Hindlimb muscle (tissue), 1 donor: ENCODE results near the gene MSI2. TPM values are rescaled to one million over a fixed set of nuclear protein-coding genes. Genes with fewer than 3 reads are reported as not detected.

Source experiments
- DNase-seq: peaks from one replicate; pipeline ENCODE4 v3.0.0-alpha.2; 2013
- polyA plus RNA-seq: library from polyadenylated mRNA; unstranded; fragments of 120-200 nt; gene quantifications from one replicate; pipeline ENCODE4 v1.2.1, GENCODE V29; 2013; ENCODE audit not compliant: insufficient read length

Gene MSI2
- polyA plus RNA-seq, 1 donor, result 33.6 TPM

GRCh38 chr17:57319806-57320205, 63.5 kb downstream of the MSI2 start:
- no peak for DNase-seq

DNA sequence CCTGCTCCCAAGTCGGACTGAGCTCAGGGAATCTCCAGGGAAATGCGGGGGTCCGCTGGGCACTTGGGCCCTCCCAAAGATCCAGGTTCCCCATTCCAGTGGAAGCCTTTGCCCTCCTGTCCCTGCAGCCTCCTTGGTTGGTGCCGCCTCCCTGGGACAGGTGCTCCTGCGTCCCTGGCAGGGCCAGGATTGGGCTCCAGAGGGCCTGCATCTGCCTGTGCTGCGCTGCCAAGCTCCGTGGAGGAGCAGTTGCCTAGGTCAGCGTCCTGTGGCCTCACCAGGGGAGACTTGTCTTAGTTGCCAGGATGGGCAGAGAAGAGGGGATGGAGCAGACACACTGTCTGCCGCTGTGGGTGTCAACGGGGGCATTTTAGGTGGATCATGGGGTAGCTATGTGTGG, 67.1 kb downstream of the MSI2 start:
- no peak for DNase-seq

GRCh38 chr17:57324060-57324459, 67.7 kb downstream of the MSI2 start:
- no peak for DNase-seq

GRCh38 chr17:57324631-57325030, 68.3 kb downstream of the MSI2 start:
- no peak for DNase-seq

DNA sequence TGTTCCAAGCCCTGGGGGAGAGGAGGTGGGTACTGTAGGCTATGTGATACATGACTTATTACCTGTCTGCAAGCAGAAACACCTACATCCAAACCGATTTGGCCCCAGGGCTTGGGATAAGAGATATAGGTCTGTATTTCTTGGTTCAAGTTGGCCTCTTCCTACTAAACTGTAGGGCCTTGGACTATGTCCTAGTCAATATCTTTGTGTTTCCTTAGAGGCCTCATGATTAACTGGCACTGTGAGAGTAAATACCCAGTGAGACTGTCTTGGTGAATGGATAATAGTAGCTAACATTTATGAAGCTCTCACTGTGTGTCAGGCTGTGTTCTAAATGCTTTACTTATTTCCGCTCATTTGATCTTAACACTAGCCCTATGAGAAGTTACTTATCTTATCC, 70.0 kb downstream of the MSI2 start:
- DNase-seq, result no peak

GRCh38 chr17:57326764-57327163, 70.4 kb downstream of the MSI2 start:
- no peak for DNase-seq

DNA sequence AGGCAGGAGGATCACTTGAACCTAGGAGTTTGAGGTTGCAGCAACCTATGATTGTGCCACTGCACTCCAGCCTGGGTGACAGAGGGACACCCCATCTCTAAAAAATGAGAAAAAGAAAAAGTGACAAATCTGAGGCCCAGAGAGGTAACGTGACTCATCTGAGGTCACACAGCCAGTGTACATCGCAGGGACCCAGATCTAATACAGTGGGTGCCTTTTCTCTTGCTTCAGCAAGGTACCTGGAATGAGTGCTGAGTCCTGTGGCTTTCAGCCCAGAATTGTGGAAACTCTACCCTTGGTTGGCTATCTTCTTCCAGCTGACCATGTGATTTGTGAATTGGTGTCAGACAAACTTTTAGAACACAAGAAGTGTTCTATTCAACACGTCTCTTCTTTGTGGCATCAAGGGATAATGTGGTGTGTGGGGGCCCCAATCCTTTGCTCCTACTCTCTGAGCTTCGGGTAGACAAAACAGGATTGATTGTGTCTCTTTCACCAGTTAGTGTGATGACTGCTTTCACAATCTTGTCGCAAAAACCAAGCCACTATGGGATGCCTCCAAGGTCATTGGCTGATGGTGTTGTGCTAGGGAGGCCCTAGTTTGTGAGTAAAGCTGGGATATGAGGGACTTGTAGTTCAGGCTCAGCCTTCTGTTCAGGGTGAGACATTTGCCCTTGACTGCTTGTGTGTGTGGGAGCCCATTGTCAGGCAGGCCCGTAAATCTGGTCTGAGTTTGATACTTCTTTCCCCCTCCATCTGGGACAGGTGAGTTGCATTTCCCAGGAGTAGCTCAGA, 71.0 kb downstream of the MSI2 start:
- no peak for DNase-seq

DNA sequence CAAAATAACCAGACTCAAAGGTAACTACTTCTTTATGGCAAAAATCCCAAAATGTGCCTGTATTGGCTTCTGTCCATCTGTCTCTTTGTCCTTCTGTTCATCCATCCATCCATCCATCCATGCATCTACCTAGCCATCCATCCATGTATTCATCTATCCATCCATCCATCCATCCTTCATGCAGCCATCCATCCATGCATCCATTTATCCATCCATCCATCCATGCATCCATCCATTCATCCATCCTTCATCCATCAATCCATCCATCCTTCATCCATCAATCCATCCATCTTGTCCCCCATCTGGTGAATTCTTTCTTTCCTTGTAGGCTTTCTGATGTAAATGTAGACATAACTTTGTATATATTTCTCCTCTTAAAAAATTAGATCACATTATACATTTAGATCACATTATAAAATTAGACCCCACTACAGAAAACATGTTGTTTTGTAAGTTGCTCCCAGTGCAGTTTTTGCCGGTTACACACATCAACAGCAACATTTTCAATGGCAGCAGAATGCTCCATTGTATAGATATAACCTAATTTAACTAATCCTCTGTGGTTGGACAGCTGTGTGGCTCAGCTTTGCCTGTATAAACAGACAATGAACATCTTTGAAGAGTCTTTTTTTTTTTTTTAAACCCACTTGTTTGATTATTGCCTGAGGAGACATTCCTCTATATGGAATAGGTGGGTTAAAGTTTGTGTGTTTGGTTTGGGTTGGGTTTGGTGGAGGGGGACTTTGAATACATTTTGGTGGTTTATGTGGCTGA, 72.0 kb downstream of the MSI2 start:
- no peak for DNase-seq

DNA sequence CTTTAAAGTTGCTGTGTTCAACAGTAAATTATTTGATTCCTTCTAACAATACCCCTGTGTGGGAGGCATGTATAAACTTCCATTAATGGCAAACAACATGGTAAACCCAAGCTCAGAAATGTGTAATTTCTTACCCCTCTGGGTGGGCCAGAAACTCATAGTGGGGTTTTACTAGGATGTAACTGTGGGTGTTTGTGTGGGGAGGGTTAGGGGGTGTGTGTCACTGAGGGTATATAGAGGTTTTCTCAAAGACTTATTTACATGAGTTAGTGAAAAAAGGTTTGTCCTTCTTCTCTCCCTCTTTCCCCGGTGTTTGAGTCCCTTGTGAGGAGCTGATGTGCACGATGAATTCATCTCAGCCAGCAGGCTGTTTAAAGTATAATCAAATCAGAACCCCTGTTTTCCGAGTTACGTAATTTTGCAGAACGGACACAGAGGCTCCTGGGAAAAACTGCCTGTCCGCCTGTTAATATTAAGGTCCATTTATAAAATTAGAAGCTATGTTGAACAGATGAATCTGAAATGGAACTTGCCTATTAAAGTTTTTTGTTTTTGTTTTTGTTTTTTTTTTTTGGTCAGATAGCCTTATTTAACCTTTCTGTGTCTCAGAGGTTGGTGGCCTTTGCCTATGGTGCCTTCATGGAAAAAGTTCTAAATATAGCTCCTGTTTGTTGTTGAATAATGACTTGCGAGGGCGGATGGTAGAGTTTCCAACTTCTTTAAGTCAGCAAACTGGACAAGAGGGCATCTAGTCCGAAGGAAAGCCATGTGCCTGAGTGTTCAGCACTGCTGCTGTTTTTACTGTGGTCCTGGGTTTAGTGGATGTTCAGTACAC, 73.3 kb downstream of the MSI2 start:
- no peak for DNase-seq

- no peak for DNase-seq
These were observed 74.3 kb downstream of the MSI2 start for GRCh38 chr17:57330587-57330986.

- DNase-seq, result no peak
These were observed 75.1 kb downstream of the MSI2 start for GRCh38 chr17:57331423-57331822.

- DNase-seq, result no peak
These were observed 76.2 kb downstream of the MSI2 start for GRCh38 chr17:57332501-57332900.

DNA sequence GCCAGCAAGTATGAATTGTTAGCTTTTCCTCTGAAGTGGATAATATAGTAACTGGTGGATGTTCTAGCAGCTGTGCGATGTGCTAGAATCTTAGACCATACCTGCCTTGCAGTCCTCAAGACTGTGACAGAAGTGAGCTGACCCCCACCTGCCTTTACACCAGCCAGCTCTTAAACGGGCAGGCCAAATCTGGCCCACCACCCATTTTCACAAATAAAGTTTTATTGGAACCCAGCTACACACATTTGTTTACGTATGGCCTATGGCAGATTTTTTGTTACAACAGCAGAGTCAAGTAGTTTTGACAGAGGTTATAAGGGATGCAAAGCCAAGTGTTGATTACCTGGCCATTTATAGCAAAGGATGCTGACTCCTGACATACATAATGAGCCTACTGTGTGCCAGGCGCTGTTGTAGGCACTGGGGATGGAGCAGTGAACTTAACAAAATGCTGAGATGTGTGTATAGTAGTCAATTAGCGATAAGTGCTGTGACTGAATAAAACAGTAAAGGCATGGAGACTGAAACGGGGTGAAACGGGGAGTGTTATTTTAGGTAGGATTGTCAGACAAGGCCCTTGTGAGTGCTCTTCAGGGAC, 79.0 kb downstream of the MSI2 start:
- no peak for DNase-seq

- DNase-seq, result no peak
These were observed 81.1 kb downstream of the MSI2 start for GRCh38 chr17:57337390-57337789.

- DNase-seq, result no peak
These were observed 82.1 kb downstream of the MSI2 start for GRCh38 chr17:57338257-57338914.

DNA sequence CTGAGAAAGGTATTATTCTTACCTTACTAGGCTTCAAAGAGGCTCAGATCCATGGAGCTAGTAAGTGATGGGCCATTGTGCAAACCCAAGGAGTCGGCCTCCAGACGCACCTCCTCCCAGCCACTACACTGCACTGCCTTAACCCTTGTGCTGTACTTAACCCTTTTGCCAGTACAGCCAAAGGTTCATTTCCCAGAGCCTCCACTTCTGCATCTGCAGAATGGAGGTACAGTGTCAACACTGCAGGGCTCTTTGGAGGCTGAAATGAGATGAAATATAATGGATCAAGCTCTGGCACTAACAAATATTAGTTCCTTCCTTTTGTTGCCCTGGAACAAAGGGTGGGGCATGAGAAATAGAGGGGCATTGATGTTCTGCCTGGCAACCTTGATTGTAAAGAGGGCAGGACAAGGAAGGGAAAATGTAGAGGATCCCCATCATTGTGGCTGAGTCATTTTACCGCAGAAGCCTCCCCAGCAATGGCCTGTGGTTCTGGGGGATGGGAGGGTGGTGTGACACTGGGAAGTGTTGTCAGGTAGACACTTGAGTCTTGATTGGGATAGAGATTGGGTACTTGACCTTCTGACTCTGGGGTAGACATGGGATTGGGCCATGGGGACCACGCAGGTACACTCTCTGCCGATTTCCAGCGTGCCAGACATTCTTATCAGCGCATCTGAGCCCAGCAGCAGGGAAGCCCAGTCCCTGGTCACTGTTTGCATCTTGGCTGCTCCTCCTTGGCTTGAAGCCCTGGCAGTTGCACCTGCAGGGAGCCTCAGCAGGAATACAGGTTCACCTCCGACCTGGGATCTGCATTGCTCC, 84.0 kb downstream of the MSI2 start:
- no peak for DNase-seq

DNA sequence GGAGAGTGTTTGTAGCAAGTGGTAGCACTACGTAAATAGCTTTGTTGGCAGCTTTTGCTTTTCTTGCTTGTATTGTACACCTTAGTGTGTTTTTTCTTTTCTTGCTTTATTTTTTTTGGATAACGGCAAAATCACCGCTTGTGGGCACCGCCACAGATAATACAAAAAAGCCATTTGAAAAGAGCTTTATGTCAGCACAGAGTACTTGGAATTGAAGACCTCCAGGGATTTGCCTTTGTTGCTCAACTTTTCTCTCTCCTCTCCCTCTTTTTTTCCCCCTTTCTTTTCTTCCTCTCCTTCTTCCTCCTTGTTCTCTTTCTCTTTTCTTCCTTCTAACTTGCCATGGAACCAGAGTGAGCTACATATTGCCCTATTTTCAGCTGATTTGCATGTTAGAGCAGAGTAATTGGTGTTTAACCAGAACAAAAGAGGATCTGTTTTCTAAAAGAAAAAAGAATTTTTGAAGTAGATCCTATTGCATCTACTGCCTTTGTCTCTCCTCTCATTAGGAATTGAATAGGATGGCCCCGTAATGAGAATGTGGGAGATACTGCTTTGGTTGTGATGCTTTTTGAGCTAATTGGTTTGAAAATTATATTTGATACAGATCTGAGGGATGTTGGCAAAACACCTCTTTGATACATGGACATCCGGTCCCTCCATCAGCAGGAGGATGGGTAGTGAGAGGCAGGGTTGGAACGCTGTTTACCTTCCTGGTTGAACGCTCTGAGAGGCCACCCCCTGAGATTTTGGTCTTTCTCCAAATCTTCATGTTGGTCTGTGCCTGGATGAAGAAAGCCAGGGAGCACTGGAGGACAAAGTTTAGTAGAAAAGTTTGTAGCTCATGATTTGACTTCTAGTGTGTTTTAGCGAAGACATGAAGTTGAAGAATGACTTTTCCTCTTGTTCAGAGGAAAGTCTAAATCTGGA, 85.6 kb downstream of the MSI2 start:
- no peak for DNase-seq

- DNase-seq, result no peak
These were observed 86.8 kb downstream of the MSI2 start for GRCh38 chr17:57342963-57343589.

DNA sequence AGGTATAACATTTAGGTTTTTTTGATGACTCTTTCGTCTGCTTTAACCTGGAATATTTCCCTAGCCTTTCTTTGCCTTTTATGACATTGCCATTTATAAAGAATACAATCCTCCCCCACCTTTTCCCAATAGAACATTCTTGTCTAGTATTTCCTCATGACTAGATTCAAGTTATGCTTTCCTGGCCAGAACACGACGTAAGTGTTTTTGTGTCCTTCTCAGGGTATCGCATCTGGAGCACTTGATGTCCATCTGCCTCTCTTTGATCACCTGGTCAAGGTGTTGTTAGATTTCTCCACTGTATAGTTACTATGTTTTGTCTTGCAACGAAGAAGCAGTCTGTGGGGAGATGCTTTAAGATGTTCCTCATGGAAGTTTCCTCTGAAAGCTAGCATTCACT, 87.4 kb downstream of the MSI2 start:
- DNase-seq, result no peak

GRCh38 chr17:57344261-57344660, 87.9 kb downstream of the MSI2 start:
- no peak for DNase-seq
